DOHH2 (cell line): ENCODE results near the gene HHAT.

ENCODE experiments used
- H3F3A ChIP-seq: fragments of 200-600 bp; sonication (generic), shearing (Covaris generic); 2 replicates; pipeline ENCODE4 v1.6.0; 2016; ENCODE audit warnings: antibody characterized with exemption, mild to moderate bottlenecking; ENCODE audit not compliant: control insufficient read depth, insufficient read depth
- H3K27ac ChIP-seq: fragments of 200-600 bp; sonication (generic); 2 replicates; pipeline ENCODE4 v1.5.1; 2014; ENCODE audit warnings: low read depth, mild to moderate bottlenecking, low read length, moderate library complexity
- H3K27me3 ChIP-seq: fragments of 200-600 bp; sonication (generic); 2 replicates; pipeline ENCODE4 v1.6.1; 2014; ENCODE audit warnings: mild to moderate bottlenecking, low read length, mixed read lengths; ENCODE audit not compliant: control insufficient read depth
- H3K36me3 ChIP-seq: fragments of 200-600 bp; sonication (generic); 2 replicates; pipeline ENCODE4 v1.6.1; 2014; ENCODE audit warnings: mild to moderate bottlenecking, low read length, moderate library complexity, mixed read lengths; ENCODE audit not compliant: control insufficient read depth
- H3K4me1 ChIP-seq: fragments of 200-600 bp; sonication (generic); 2 replicates; pipeline ENCODE4 v1.6.1; 2014; ENCODE audit warnings: mild to moderate bottlenecking, low read length, mixed read lengths; ENCODE audit not compliant: control insufficient read depth
- H3K4me2 ChIP-seq: fragments of 200-600 bp; sonication (generic); 2 replicates; pipeline ENCODE4 v1.6.0; 2014; ENCODE audit warnings: mild to moderate bottlenecking, low read length, moderate library complexity
- H3K4me3 ChIP-seq: fragments of 200-600 bp; sonication (generic); 2 replicates; pipeline ENCODE4 v1.5.1; 2014; ENCODE audit warnings: mild to moderate bottlenecking, low read length, mixed read lengths
- H3K79me2 ChIP-seq: fragments of 200-600 bp; sonication (generic); 2 replicates; pipeline ENCODE4 v1.6.1; 2014; ENCODE audit warnings: mild to moderate bottlenecking, low read length, mixed read lengths; ENCODE audit not compliant: control insufficient read depth
- H3K9me2 ChIP-seq: fragments of 200-600 bp; sonication (generic); replicated peaks from 2 replicates; pipeline ENCODE4 v1.6.1; 2014; ENCODE audit warnings: mild to moderate bottlenecking, low read length, mixed read lengths; ENCODE audit not compliant: control insufficient read depth
- H3K9me3 ChIP-seq: fragments of 200-600 bp; sonication (generic); 2 replicates; pipeline ENCODE4 v1.6.1; 2014; ENCODE audit warnings: antibody characterized with exemption, low read length, mixed read lengths; ENCODE audit not compliant: control insufficient read depth, insufficient read depth
- H4K20me1 ChIP-seq: fragments of 200-600 bp; sonication (generic); 2 replicates; pipeline ENCODE4 v1.6.0; 2014; ENCODE audit warnings: low read depth, mild to moderate bottlenecking, antibody characterized with exemption, low read length, moderate library complexity; ENCODE audit not compliant: control insufficient read depth, insufficient read depth
- CTCF ChIP-seq: fragments of 200-600 bp; sonication (generic); IDR thresholded peaks from one replicate; pipeline ENCODE4 v1.5.1; 2014; ENCODE audit warnings: antibody characterized with exemption, mild to moderate bottlenecking, low read depth, low read length; ENCODE audit not compliant: poor library complexity, severe bottlenecking
- EZH2phosphoT487 ChIP-seq: fragments of 200-600 bp; sonication (generic); IDR thresholded peaks from 2 replicates; pipeline ENCODE4 v1.6.1; 2017; ENCODE audit warnings: borderline replicate concordance, mild to moderate bottlenecking, antibody characterized with exemption, low read length, moderate library complexity, mixed read lengths

HHAT gene

DNA sequence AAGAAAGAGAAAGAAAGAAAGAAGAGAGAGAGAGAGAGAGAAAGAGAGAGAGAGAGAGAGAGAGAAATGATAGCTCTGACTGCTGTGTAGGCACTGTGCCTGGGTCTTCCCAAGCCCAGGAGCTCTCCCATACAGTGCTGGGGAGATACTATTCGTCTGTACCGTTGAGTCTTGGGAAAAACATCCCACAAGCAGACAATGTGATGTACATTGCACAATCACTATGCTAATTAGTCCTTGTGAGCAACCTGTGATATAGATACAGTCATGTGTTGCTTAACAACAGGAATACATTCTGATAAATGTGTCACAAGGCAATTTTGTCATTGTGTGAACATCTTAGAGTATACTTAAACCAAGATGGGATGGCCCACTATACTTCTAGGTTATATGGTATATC lies 381.0 kb downstream of the HHAT start:
- Histone ChIP-seq H4K20me1 (no peaks in the 10 kb centered on the region), H3K4me2 (no peak overlapping the region)

DNA sequence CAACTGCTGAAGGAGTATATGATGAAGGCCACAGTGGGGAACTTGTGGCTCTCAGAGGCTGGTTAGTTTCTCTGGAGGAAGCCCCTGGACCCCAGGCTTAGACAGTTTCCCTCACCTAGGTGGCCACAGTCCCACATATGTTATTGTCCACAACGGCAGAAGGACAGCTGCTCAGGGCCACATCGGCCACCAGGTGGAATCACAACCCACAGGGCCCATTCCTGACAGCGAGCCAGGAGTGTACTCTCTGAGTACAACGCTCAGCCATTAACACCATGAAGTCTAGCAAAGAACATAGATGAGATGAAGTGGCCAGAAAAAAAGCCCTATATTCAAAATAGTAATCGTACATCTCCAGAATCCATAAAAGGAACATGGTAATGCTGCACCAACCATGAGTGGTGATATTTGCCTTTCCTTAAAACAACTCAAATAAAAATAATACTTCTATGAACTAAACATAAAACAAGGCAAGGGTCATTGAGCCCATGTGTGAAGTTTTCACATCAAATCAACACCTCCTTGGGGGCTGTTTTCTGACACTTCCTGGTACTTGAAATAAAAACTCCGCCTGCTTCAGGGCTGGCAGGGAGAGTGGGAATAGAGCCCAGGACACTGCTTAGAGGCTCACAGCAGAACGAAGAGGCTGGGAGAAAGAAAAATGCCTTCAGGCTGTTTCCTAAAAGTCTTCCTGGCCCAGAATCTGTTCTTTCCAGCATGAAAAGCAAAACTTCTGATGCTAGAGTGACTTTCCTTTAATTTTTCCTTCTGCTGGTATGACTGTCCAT lies 383.3 kb downstream of the HHAT start:
- no peaks in the 10 kb centered on the region for H3K36me3 ChIP-seq
- no peak overlapping the region for H3K27ac ChIP-seq

More for the DNA sequence above, 381.0 kb downstream of the HHAT start:
- no peaks in the 10 kb centered on the region for H3K36me3 ChIP-seq
- TF ChIP-seq CTCF (no peak), EZH2phosphoT487 (no peak)
- H3K27me3 ChIP-seq, result no peaks in the 10 kb centered on the region
- no peaks in the 10 kb centered on the region for H3K79me2 ChIP-seq
- no peaks in the 10 kb centered on the region for H3K9me3 ChIP-seq
- H3F3A ChIP-seq, result no peaks in the 10 kb centered on the region
- H3K9me2 ChIP-seq, result no peaks in the 10 kb centered on the region
- H3K27ac ChIP-seq, result no peak overlapping the region
- no peak overlapping the region for H3K4me3 ChIP-seq
- no peaks in the 10 kb centered on the region for H3K4me1 ChIP-seq

GRCh38 chr1:210715072-210715471 lies 386.4 kb downstream of the HHAT start:
- H3K4me1 ChIP-seq, result no peaks in the 10 kb centered on the region
- no peaks in the 10 kb centered on the region for H3F3A ChIP-seq
- no peaks in the 10 kb centered on the region for H4K20me1 ChIP-seq
- H3K27ac ChIP-seq, result no peak overlapping the region
- no peaks in the 10 kb centered on the region for H3K79me2 ChIP-seq
- no peak for TF ChIP-seq CTCF
- TF ChIP-seq EZH2phosphoT487, result no peak
- H3K4me3 ChIP-seq, result no peak overlapping the region
- no peak overlapping the region for H3K4me2 ChIP-seq
- no peaks in the 10 kb centered on the region for H3K27me3 ChIP-seq
- no peaks in the 10 kb centered on the region for H3K9me2 ChIP-seq
- no peaks in the 10 kb centered on the region for H3K9me3 ChIP-seq
- no peaks in the 10 kb centered on the region for H3K36me3 ChIP-seq

More for the DNA sequence above, 383.3 kb downstream of the HHAT start:
- Histone ChIP-seq H3K4me1 (no peaks in the 10 kb centered on the region), H3K27me3 (no peaks in the 10 kb centered on the region), H3F3A (no peaks in the 10 kb centered on the region), H3K4me2 (no peak overlapping the region), H3K9me3 (no peaks in the 10 kb centered on the region), H3K79me2 (no peaks in the 10 kb centered on the region), H3K4me3 (no peak overlapping the region), H3K9me2 (no peaks in the 10 kb centered on the region), H4K20me1 (no peaks in the 10 kb centered on the region)
- no peak for TF ChIP-seq EZH2phosphoT487
- TF ChIP-seq CTCF, result no peak
